IMR-90 (cell line): ENCODE measurements around the gene MTUS2. TPM values are rescaled to one million over a fixed set of nuclear protein-coding genes. Genes with fewer than 3 reads are reported as not detected.
A peak's percentile ranks its signal among the peaks of the same experiment; 100 is the strongest.

Experiments used
- ATAC-seq: fragments of 200-7000 bp; cut with Tn5 transposase; 2 replicates; pipeline ENCODE4 v1.9.1; 2020; ENCODE audit warnings: low read depth, mild to moderate bottlenecking, moderate library complexity
- BruUV-seq: library from RNA; stranded (reverse); fragments of 400-500 nt; replicated peaks from 2 replicates; lab custom pipeline; 2021; lab: Mats Ljungman, UMichigan
- CTCF ChIA-PET: fragments of 300-600 bp; formaldehyde crosslinking; extraction: SDS; loops from one replicate; lab custom pipeline; 2021; ENCODE audit warnings: antibody characterized with exemption; lab: Yijun Ruan, JAX
- POLR2A ChIA-PET: fragments of 300-600 bp; sonication (Branson Sonifier 250); formaldehyde crosslinking; loops from one replicate; lab custom pipeline; 2022; ENCODE audit warnings: antibody characterized with exemption; ENCODE audit not compliant: unreplicated experiment; lab: Charles Lee
- DNase-seq: peaks from one replicate; pipeline ENCODE4 v3.0.0; 2013
- H2AFZ ChIP-seq: replicated peaks from 2 replicates; pipeline ENCODE3; 2013; ENCODE audit warnings: low read length, mild to moderate bottlenecking; ENCODE audit not compliant: poor library complexity
- H2AK5ac ChIP-seq: 2 replicates; pipeline ENCODE4 v1.6.1; 2013; ENCODE audit warnings: low read depth, low read length, inconsistent platforms
- H2AK9ac ChIP-seq: replicated peaks from 2 replicates; pipeline ENCODE3; 2013; ENCODE audit warnings: mild to moderate bottlenecking, low read depth, low read length, moderate library complexity; ENCODE audit not compliant: poor library complexity
- H2BK120ac ChIP-seq: 2 replicates; pipeline ENCODE4 v1.6.1; 2013; ENCODE audit warnings: low read depth, low read length, inconsistent platforms
- H2BK15ac ChIP-seq: 3 replicates; pipeline ENCODE4 v1.6.1; 2013; ENCODE audit warnings: low read depth, low read length, inconsistent platforms
- H2BK20ac ChIP-seq: 2 replicates; pipeline ENCODE4 v1.6.1; 2013; ENCODE audit warnings: low read depth, mild to moderate bottlenecking, inconsistent platforms, low read length, moderate library complexity
- H2BK5ac ChIP-seq: 2 replicates; pipeline ENCODE4 v1.6.1; 2013; ENCODE audit warnings: mild to moderate bottlenecking, low read depth, low read length, inconsistent platforms; ENCODE audit not compliant: poor library complexity, severe bottlenecking
- H3K14ac ChIP-seq: replicated peaks from 2 replicates; pipeline ENCODE4 v1.6.1; 2013; ENCODE audit warnings: low read depth, low read length, inconsistent platforms
- H3K18ac ChIP-seq: 2 replicates; pipeline ENCODE4 v1.6.1; 2013; ENCODE audit warnings: low read depth, low read length, control low read depth
- H3K23ac ChIP-seq: 2 replicates; pipeline ENCODE4 v1.6.1; 2013; ENCODE audit warnings: low read depth, low read length, inconsistent platforms
- H3K27ac ChIP-seq: 2 replicates; pipeline ENCODE4 v1.5.1; 2013; ENCODE audit warnings: mild to moderate bottlenecking, control low read depth, low read length; ENCODE audit not compliant: insufficient read depth
- H3K27me3 ChIP-seq: 2 replicates; pipeline ENCODE4 v1.6.1; 2013; ENCODE audit warnings: low read length; ENCODE audit not compliant: control insufficient read depth, insufficient read depth
- H3K36me3 ChIP-seq: 2 replicates; pipeline ENCODE4 v1.6.1; 2013; ENCODE audit warnings: low read length, mixed read lengths; ENCODE audit not compliant: control insufficient read depth, insufficient read depth
- H3K4ac ChIP-seq: 2 replicates; pipeline ENCODE4 v1.6.1; 2013; ENCODE audit warnings: low read depth, low read length, inconsistent platforms
- H3K4me1 ChIP-seq: 2 replicates; pipeline ENCODE4 v1.6.1; 2013; ENCODE audit warnings: low read length, mixed read lengths; ENCODE audit not compliant: control insufficient read depth, insufficient read depth
- H3K4me2 ChIP-seq: 2 replicates; pipeline ENCODE4 v1.6.1; 2013; ENCODE audit warnings: low read depth, mild to moderate bottlenecking, control low read depth, low read length, moderate library complexity
- H3K4me3 ChIP-seq: 2 replicates; pipeline ENCODE4 v1.5.1; 2013; ENCODE audit warnings: low read depth, mild to moderate bottlenecking, control low read depth, low read length, moderate library complexity; ENCODE audit not compliant: insufficient read depth
- H3K56ac ChIP-seq: 2 replicates; pipeline ENCODE4 v1.6.1; 2013; ENCODE audit warnings: low read length, inconsistent platforms; ENCODE audit not compliant: insufficient read depth; ENCODE audit errors: extremely low read depth
- H3K79me1 ChIP-seq, 2 experiments: 2 replicates each; pipeline ENCODE4 v1.6.1; 2013; ENCODE audit warnings: low read length in 2 of 2, inconsistent platforms in 1 of 2, low read depth in 1 of 2
- H3K9ac ChIP-seq: 2 replicates; pipeline ENCODE4 v1.6.1; 2013; ENCODE audit warnings: low read depth, low read length, control low read depth
- H3K9me1 ChIP-seq: 2 replicates; pipeline ENCODE4 v1.6.1; 2013; ENCODE audit warnings: low read length, inconsistent platforms; ENCODE audit not compliant: insufficient read depth
- H3K9me3 ChIP-seq: 2 replicates; pipeline ENCODE4 v1.6.1; 2013; ENCODE audit warnings: low read length; ENCODE audit not compliant: control insufficient read depth, insufficient read depth
- H4K20me1 ChIP-seq: 2 replicates; pipeline ENCODE4 v1.6.1; 2013; ENCODE audit warnings: low read length, inconsistent platforms; ENCODE audit not compliant: insufficient read depth
- H4K5ac ChIP-seq: 2 replicates; pipeline ENCODE4 v1.6.1; 2013; ENCODE audit warnings: mild to moderate bottlenecking, low read depth, low read length, control low read depth
- H4K8ac ChIP-seq, 2 experiments: 2 replicates each; pipeline ENCODE4 v1.6.1; 2013; ENCODE audit warnings: low read depth in 2 of 2, low read length in 2 of 2, control low read depth in 1 of 2, inconsistent platforms in 1 of 2
- H4K91ac ChIP-seq: 2 replicates; pipeline ENCODE4 v1.6.1; 2013; ENCODE audit warnings: low read depth, low read length, inconsistent platforms; ENCODE audit not compliant: insufficient read depth
- BHLHE40 ChIP-seq: fragments of 150-350 bp; IDR thresholded peaks from 2 replicates; pipeline ENCODE4 v1.6.1; 2016; ENCODE audit warnings: mild to moderate bottlenecking, low read depth, low read length
- CEBPB ChIP-seq: IDR thresholded peaks from 2 replicates; pipeline ENCODE4 v1.6.1; 2012; ENCODE audit warnings: low read depth, low read length, improper control_type of control experiment
- CHD1 ChIP-seq: IDR thresholded peaks from 2 replicates; pipeline ENCODE4 v1.6.1; 2012; ENCODE audit warnings: low read depth, low read length, improper control_type of control experiment
- FOS ChIP-seq: fragments of 150-350 bp; IDR thresholded peaks from 2 replicates; pipeline ENCODE4 v1.6.1; 2016; ENCODE audit warnings: low read depth, low read length
- MAFK ChIP-seq: IDR thresholded peaks from 2 replicates; pipeline ENCODE4 v1.6.1; 2012; ENCODE audit warnings: low read depth, low read length, improper control_type of control experiment
- MAZ ChIP-seq: IDR thresholded peaks from 2 replicates; pipeline ENCODE4 v1.6.1; 2012; ENCODE audit warnings: low read depth, mild to moderate bottlenecking, low read length, improper control_type of control experiment, moderate library complexity, borderline replicate concordance
- MXI1 ChIP-seq: IDR thresholded peaks from 2 replicates; pipeline ENCODE4 v1.6.1; 2012; ENCODE audit warnings: low read depth, mild to moderate bottlenecking, low read length, moderate library complexity, borderline replicate concordance
- NFE2L2 ChIP-seq: fragments of 150-350 bp; IDR thresholded peaks from 2 replicates; pipeline ENCODE4 v1.6.1; 2016; ENCODE audit warnings: low read depth, mild to moderate bottlenecking, low read length
- POLR2A ChIP-seq: IDR thresholded peaks from 2 replicates; pipeline ENCODE4 v1.6.1; 2012; ENCODE audit warnings: mild to moderate bottlenecking, low read depth, low read length
- RAD21 ChIP-seq: IDR thresholded peaks from 2 replicates; pipeline ENCODE4 v1.6.1; 2012; ENCODE audit warnings: low read length, improper control_type of control experiment
- RCOR1 ChIP-seq: IDR thresholded peaks from 2 replicates; pipeline ENCODE4 v1.6.1; 2012; ENCODE audit warnings: mild to moderate bottlenecking, low read length, improper control_type of control experiment; ENCODE audit not compliant: insufficient replicate concordance
- RFX5 ChIP-seq: IDR thresholded peaks from 2 replicates; pipeline ENCODE4 v1.8.0; 2012; ENCODE audit warnings: low read depth, mild to moderate bottlenecking, low read length, moderate library complexity
- SMC3 ChIP-seq: fragments of 150-350 bp; IDR thresholded peaks from 2 replicates; pipeline ENCODE4 v1.6.1; 2016; ENCODE audit warnings: low read depth, mild to moderate bottlenecking, antibody characterized with exemption, low read length, moderate library complexity
- WGBS, 2 experiments: methylation state at CpG; one replicate each; pipeline versions ENCODE4 v1.1.5 to v1.1.7; 2013; ENCODE audit warnings: missing lambda C conversion rate in 2 of 2; ENCODE audit not compliant: insufficient read length in 1 of 2; ENCODE audit errors: extremely low coverage in 2 of 2; 5-methylcytosine and 5-hydroxymethylcytosine counted together
- dilution Hi-C: fragments of 300-500 bp; cut with HindIII; formaldehyde crosslinking; loops from one replicate; pipeline ENCODE4 v1.14.3; 2018; ENCODE audit warnings: low sequenced_read_pairs; ENCODE audit not compliant: unreplicated experiment
- in situ Hi-C: fragments of 300-500 bp; cut with MboI; formaldehyde crosslinking; loops from 3 replicates; pipeline ENCODE4 v1.14.3; 2019; ENCODE audit warnings: low sequenced_read_pairs, inconsistent platforms, mixed read lengths
- intact Hi-C: fragments of 100-400 bp; cut with micrococcal nuclease; formaldehyde crosslinking; loops from 2 replicates; pipeline ENCODE4 v1.10.0; 2022
- polyA plus RNA-seq, 3 experiments: library from polyadenylated mRNA; depleted of rRNA; stranded (reverse); fragments of >200 nt; gene quantifications; 2 replicates each; pipeline ENCODE4 v1.2.3, GENCODE V29; 2012; ENCODE audit warnings: low replicate concordance in 1 of 3
- total RNA-seq: library from RNA; depleted of rRNA; stranded (reverse); fragments of >200 nt; gene quantifications from 2 replicates; pipeline ENCODE4 v1.2.3, GENCODE V29; 2012
- TF ChIP-seq, protein P1 (sequence below): fragments of 150-350 bp; IDR thresholded peaks from 2 replicates; pipeline ENCODE4 v1.6.1; 2016; ENCODE audit warnings: low read depth, mild to moderate bottlenecking, low read length, moderate library complexity, borderline replicate concordance
- TF ChIP-seq, protein P2 (sequence below): fragments of 150-350 bp; IDR thresholded peaks from 2 replicates; pipeline ENCODE4 v1.6.1; 2017; ENCODE audit warnings: mild to moderate bottlenecking, antibody characterized with exemption, low read length, low read depth
- TF ChIP-seq, protein P3 (sequence below): conservative IDR thresholded peaks from 2 replicates; pipeline ENCODE4 v1.5.1; 2012; ENCODE audit warnings: mild to moderate bottlenecking, low read depth, low read length, improper control_type of control experiment

Gene MTUS2
- total and polyA plus RNA-seq, 2 of the 4 experiments (the other 2 are of a cell fraction), result under 0.01 to 0.02 TPM

DNA sequence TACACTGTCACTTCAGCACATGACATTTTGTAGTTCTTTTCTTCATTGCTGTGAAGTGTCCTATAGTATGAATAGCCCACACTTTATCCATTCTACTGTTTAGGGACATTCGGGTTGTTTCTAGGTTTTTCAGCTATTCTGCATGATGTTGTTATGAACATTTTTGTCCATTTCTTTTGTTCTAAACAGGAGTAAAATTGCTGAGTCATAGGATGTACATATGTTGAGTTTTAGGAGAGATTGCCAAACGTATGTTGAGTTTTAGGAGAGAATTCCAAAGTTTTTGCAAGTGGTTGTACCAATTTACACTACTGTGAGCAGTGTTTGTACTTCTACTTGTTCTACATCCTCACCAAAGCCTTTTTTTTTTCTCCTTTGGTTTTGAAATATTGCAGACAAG is 115.0 kb downstream of the MTUS2 start:
- Histone ChIP-seq H2AFZ (no peak overlapping the region), H2BK5ac (no peak overlapping the region), H3K4me2 (no peak overlapping the region), H4K20me1 (no peaks in the 10 kb centered on the region), H3K9me3 (peaks cover 11% of the 10 kb centered on the region), H3K4me3 (no peak overlapping the region), H3K9me1 (no peaks in the 10 kb centered on the region), H3K4ac (no peak overlapping the region), H2AK5ac (no peak overlapping the region), H3K23ac (no peak overlapping the region), H4K8ac (no peak overlapping the region), H3K79me1 (no peaks in the 10 kb centered on the region), H3K27ac (no peak overlapping the region), H4K5ac (no peak overlapping the region), H3K4me1 (no peaks in the 10 kb centered on the region), H4K91ac (no peak overlapping the region), H3K36me3 (no peaks in the 10 kb centered on the region), H2BK15ac (no peak overlapping the region), H2BK120ac (no peak overlapping the region), H3K27me3 (no peaks in the 10 kb centered on the region), H2AK9ac (no peak overlapping the region), H2BK20ac (no peak overlapping the region), H3K9ac (no peak overlapping the region), H3K18ac (no peak overlapping the region), H3K56ac (no peak overlapping the region), H3K14ac (no peak overlapping the region)
- DNase-seq, result no peak
- ChIA-PET POLR2A (no interaction called here), CTCF (no interaction called here)
- in situ Hi-C loops, result no loop called here
- no TSS peak for BruUV-seq
- WGBS, 2 experiments, result no CpG with 5 or more reads among the region's 2 CpGs
- TF ChIP-seq BHLHE40, result no peak
- no peak for TF ChIP-seq SMC3
- no peak for TF ChIP-seq POLR2A
- peak; percentile 73 for TF ChIP-seq MAFK
- no peak for TF ChIP-seq RFX5
- no peak for TF ChIP-seq MXI1
- peak; percentile 91 for TF ChIP-seq NFE2L2
- no peak for TF ChIP-seq MAZ
- TF ChIP-seq CEBPB, result no peak
- TF ChIP-seq, protein P1, sequence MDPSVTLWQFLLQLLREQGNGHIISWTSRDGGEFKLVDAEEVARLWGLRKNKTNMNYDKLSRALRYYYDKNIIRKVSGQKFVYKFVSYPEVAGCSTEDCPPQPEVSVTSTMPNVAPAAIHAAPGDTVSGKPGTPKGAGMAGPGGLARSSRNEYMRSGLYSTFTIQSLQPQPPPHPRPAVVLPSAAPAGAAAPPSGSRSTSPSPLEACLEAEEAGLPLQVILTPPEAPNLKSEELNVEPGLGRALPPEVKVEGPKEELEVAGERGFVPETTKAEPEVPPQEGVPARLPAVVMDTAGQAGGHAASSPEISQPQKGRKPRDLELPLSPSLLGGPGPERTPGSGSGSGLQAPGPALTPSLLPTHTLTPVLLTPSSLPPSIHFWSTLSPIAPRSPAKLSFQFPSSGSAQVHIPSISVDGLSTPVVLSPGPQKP, result no peak
- no peak for TF ChIP-seq RAD21
- TF ChIP-seq, protein P2, sequence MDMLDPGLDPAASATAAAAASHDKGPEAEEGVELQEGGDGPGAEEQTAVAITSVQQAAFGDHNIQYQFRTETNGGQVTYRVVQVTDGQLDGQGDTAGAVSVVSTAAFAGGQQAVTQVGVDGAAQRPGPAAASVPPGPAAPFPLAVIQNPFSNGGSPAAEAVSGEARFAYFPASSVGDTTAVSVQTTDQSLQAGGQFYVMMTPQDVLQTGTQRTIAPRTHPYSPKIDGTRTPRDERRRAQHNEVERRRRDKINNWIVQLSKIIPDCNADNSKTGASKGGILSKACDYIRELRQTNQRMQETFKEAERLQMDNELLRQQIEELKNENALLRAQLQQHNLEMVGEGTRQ, result no peak
- no peak for TF ChIP-seq FOS
- no peak for TF ChIP-seq RCOR1
- TF ChIP-seq, protein P3, sequence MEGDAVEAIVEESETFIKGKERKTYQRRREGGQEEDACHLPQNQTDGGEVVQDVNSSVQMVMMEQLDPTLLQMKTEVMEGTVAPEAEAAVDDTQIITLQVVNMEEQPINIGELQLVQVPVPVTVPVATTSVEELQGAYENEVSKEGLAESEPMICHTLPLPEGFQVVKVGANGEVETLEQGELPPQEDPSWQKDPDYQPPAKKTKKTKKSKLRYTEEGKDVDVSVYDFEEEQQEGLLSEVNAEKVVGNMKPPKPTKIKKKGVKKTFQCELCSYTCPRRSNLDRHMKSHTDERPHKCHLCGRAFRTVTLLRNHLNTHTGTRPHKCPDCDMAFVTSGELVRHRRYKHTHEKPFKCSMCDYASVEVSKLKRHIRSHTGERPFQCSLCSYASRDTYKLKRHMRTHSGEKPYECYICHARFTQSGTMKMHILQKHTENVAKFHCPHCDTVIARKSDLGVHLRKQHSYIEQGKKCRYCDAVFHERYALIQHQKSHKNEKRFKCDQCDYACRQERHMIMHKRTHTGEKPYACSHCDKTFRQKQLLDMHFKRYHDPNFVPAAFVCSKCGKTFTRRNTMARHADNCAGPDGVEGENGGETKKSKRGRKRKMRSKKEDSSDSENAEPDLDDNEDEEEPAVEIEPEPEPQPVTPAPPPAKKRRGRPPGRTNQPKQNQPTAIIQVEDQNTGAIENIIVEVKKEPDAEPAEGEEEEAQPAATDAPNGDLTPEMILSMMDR, result no peak
- no peak for TF ChIP-seq CHD1
- dilution Hi-C loops, result no loop called here
- intact Hi-C loops, result no loop called here
- no peak for ATAC-seq
